Measurements from ENCODE around the gene RNH1. TPM values are rescaled to one million over a fixed set of nuclear protein-coding genes. Genes with fewer than 3 reads are reported as not detected.
A peak's percentile ranks its signal among the peaks of the same experiment; 100 is the strongest.

RNH1 gene
- total and polyA plus RNA-seq, 2 donors (not counting 1 experiment from before 2014, with no cell fraction given), result 102 to 561 TPM

GRCh38 chr11:506238-506994 lies 626 bp downstream of the RNH1 start:
- no peak overlapping the region for H2AFZ ChIP-seq (ENCODE audit: low read length)
- no peaks in the 10 kb centered on the region for H4K20me1 ChIP-seq (ENCODE audit: control insufficient read depth, extremely low read depth, insufficient read depth, low read length)
- peak in 1 of 2 donors; percentile 7 for TF ChIP-seq CTCF (conservative IDR thresholded peaks at IDR 0.05 in 1 of 2, IDR thresholded peaks at IDR 0.05 in 1 of 2; ENCODE audit: low read depth in 1 of 2, low read length in 2 of 2)
- no peak for TF ChIP-seq EZH2 (IDR thresholded peaks at IDR 0.05; ENCODE audit: low read length, missing control alignments)
- peak overlapping the region; percentile 99 for H3K9ac ChIP-seq (ENCODE audit: insufficient read depth, low read length)
- H3K27me3 ChIP-seq (ENCODE audit: control insufficient read depth, insufficient read depth, low read length), result no peaks in the 10 kb centered on the region
- H3K27ac ChIP-seq (ENCODE audit: insufficient read depth, low read length), result peak overlapping the region; percentile 100
- H3K4me1 ChIP-seq (ENCODE audit: control insufficient read depth, extremely low read depth, insufficient read depth, low read length), result peaks cover 13% of the 10 kb centered on the region
- peaks cover 45% of the 10 kb centered on the region for H3K79me2 ChIP-seq (ENCODE audit: control insufficient read depth, insufficient read depth, low read length)
- H3K9me3 ChIP-seq (ENCODE audit: control insufficient read depth, insufficient read depth, low read depth, low read length), result no peaks in the 10 kb centered on the region
- peaks cover 8% of the 10 kb centered on the region for H3K36me3 ChIP-seq (ENCODE audit: control insufficient read depth, insufficient read depth, low read length)
- peak overlapping the region; percentile 82 for H3K4me2 ChIP-seq (ENCODE audit: extremely low read depth, insufficient read depth, low read length)
- DNase-seq (ENCODE audit: low read depth in 2 of 2), result peak; percentile 98
- peak overlapping the region; percentile 84 to 96 (median 90) for H3K4me3 ChIP-seq (replicated peaks in 1 of 4; ENCODE audit: control extremely low read depth in 1 of 4, insufficient read depth in 1 of 4, low read depth in 3 of 4, low read length in 4 of 4)

- H3K27ac ChIP-seq (ENCODE audit: insufficient read depth, low read length), result peak overlapping the region; percentile 83
- DNase-seq (ENCODE audit: low read depth in 2 of 2), result no peak
These were observed 2.1 kb downstream of the RNH1 start for GRCh38 chr11:504994-505344.

More at GRCh38 chr11:504994-505344, 2.1 kb downstream of the RNH1 start:
- Histone ChIP-seq H3K27me3 (ENCODE audit: control insufficient read depth, insufficient read depth, low read length) (no peaks in the 10 kb centered on the region), H3K36me3 (ENCODE audit: control insufficient read depth, insufficient read depth, low read length) (peaks cover 20% of the 10 kb centered on the region), H3K9ac (ENCODE audit: insufficient read depth, low read length) (no peak overlapping the region), H3K9me3 (ENCODE audit: control insufficient read depth, insufficient read depth, low read depth, low read length) (no peaks in the 10 kb centered on the region), H3K4me1 (ENCODE audit: control insufficient read depth, extremely low read depth, insufficient read depth, low read length) (peaks cover 13% of the 10 kb centered on the region), H3K79me2 (ENCODE audit: control insufficient read depth, insufficient read depth, low read length) (peaks cover 56% of the 10 kb centered on the region), H4K20me1 (ENCODE audit: control insufficient read depth, extremely low read depth, insufficient read depth, low read length) (no peaks in the 10 kb centered on the region), H3K4me2 (ENCODE audit: extremely low read depth, insufficient read depth, low read length) (peak overlapping the region; percentile 100), H2AFZ (ENCODE audit: low read length) (no peak overlapping the region), H3K4me3 (replicated peaks in 1 of 4; ENCODE audit: control extremely low read depth in 1 of 4, insufficient read depth in 1 of 4, low read depth in 3 of 4, low read length in 4 of 4) (peak overlapping the region; percentile 70 to 96 (median 81))
- TF ChIP-seq CTCF (conservative IDR thresholded peaks at IDR 0.05 in 1 of 2, IDR thresholded peaks at IDR 0.05 in 1 of 2; ENCODE audit: low read depth in 1 of 2, low read length in 2 of 2), result no peak
- no peak for TF ChIP-seq EZH2 (IDR thresholded peaks at IDR 0.05; ENCODE audit: low read length, missing control alignments)
